HG03442 (cell line): ENCODE data around the gene NPTXR.

Source experiments
- ATAC-seq: cut with Tn5 transposase; IDR thresholded peaks from one replicate; pipeline ENCODE4 v1.9.1; 2021; ENCODE audit warnings: mild to moderate bottlenecking, moderate library complexity; ENCODE audit not compliant: unreplicated experiment

NPTXR gene

GRCh38 chr22:38774496-38775166 lies 69.2 kb downstream of the NPTXR start:
- ATAC-seq, result no peak

GRCh38 chr22:38773363-38773946 lies 70.4 kb downstream of the NPTXR start:
- ATAC-seq, result no peak

GRCh38 chr22:38772623-38772873 lies 71.3 kb downstream of the NPTXR start:
- no peak for ATAC-seq

- no peak for ATAC-seq
Observed at GRCh38 chr22:38770257-38770949, 73.4 kb downstream of the NPTXR start.
